K562 (cell line): ENCODE results near the gene ARL13B. TPM values are rescaled to one million over a fixed set of nuclear protein-coding genes. Genes with fewer than 3 reads are reported as not detected.

Experiments used
- ATAC-seq: fragments of 200-7000 bp; cut with Tn5 transposase; 3 replicates; pipeline ENCODE4 v1.9.1; 2020; ENCODE audit warnings: moderate library complexity
- BruUV-seq: library from RNA; stranded (reverse); fragments of 400-500 nt; replicated peaks from 2 replicates; lab custom pipeline; 2021; lab: Mats Ljungman, UMichigan
- CTCF ChIA-PET: fragments of 300-600 bp; formaldehyde crosslinking; extraction: SDS; loops from one replicate; lab custom pipeline; 2021; ENCODE audit warnings: low intra/inter-chr PET ratio; lab: Yijun Ruan, JAX
- POLR2A ChIA-PET: fragments of 300-600, 350-650 bp; sonication (Branson Sonifier 250); formaldehyde crosslinking; extraction: SDS; loops from one replicate; lab custom pipeline; 2021; ENCODE audit warnings: antibody characterized with exemption, inconsistent platforms; lab: Yijun Ruan, JAX
- DNase-seq, 4 experiments: peaks; one replicate each; pipeline versions ENCODE4 v3.0.0 to v3.0.0-alpha.2; 2011 to 2018; ENCODE audit warnings: low spot score in 3 of 4, mixed read lengths in 3 of 4; ENCODE audit errors: extremely low read depth in 1 of 4
- FAIRE-seq: peaks from 2 replicates; lab custom pipeline; 2011; peaks lifted over from hg19 to GRCh38; lab: Jason Lieb, UNC
- H2AFZ ChIP-seq: 2 replicates; pipeline ENCODE4 v1.6.0; 2011; ENCODE audit warnings: low read depth, low read length, control low read depth, inconsistent platforms
- H3K27ac ChIP-seq: fragments of 200-600 bp; 3 replicates; pipeline ENCODE4 v1.8.0; 2011; ENCODE audit warnings: low read depth, mild to moderate bottlenecking, control low read depth, inconsistent platforms, low read length, moderate library complexity, mixed read lengths; ENCODE audit errors: extremely low read depth
- H3K27me3 ChIP-seq, 2 experiments: fragments of 300-600 bp in 1 of 2; 2 replicates in 1 of 2; 3 replicates in 1 of 2; pipeline versions ENCODE4 v1.6.0 to v1.8.0; 2011; ENCODE audit warnings: inconsistent platforms in 2 of 2, low read length in 2 of 2, mild to moderate bottlenecking in 1 of 2, mixed read lengths in 1 of 2, moderate library complexity in 1 of 2; ENCODE audit not compliant: control insufficient read depth in 2 of 2, insufficient read depth in 2 of 2
- H3K36me3 ChIP-seq: fragments of 300-600 bp; 3 replicates; pipeline ENCODE4 v1.8.0; 2011; ENCODE audit warnings: mild to moderate bottlenecking, low read length, inconsistent platforms; ENCODE audit not compliant: control insufficient read depth, insufficient read depth
- H3K4me1 ChIP-seq, 2 experiments: fragments of 200-600 bp in 1 of 2; replicated peaks in 1 of 2; 2 replicates in 1 of 2; 3 replicates in 1 of 2; pipeline versions ENCODE4 v1.5.1 to v1.8.0; 2011; ENCODE audit warnings: inconsistent platforms in 2 of 2, low read length in 2 of 2, mild to moderate bottlenecking in 1 of 2, mixed read lengths in 1 of 2, moderate library complexity in 1 of 2; ENCODE audit not compliant: control insufficient read depth in 2 of 2, insufficient read depth in 2 of 2
- H3K4me2 ChIP-seq: 2 replicates; pipeline ENCODE4 v1.6.1; 2011; ENCODE audit warnings: low read length, control low read depth, inconsistent platforms, mixed read lengths; ENCODE audit not compliant: insufficient read depth
- H3K4me3 ChIP-seq: fragments of 200-600 bp; sonication (generic), shearing (Covaris generic); 2 replicates; pipeline ENCODE4 v1.5.1; 2016; ENCODE audit warnings: control low read depth, inconsistent platforms
- H3K79me2 ChIP-seq: fragments of 200-600 bp; 3 replicates; pipeline ENCODE4 v1.8.0; 2011; ENCODE audit warnings: low read length, inconsistent platforms; ENCODE audit not compliant: control insufficient read depth, insufficient read depth
- H3K9ac ChIP-seq, 2 experiments: 2 replicates each; pipeline versions ENCODE4 v1.6.0 to v1.6.1; 2011; ENCODE audit warnings: low read depth in 2 of 2, low read length in 2 of 2, control low read depth in 1 of 2, inconsistent platforms in 1 of 2, mild to moderate bottlenecking in 1 of 2, mixed read lengths in 1 of 2; ENCODE audit not compliant: insufficient read depth in 1 of 2
- H3K9me1 ChIP-seq: one replicate; pipeline ENCODE4 v1.6.0; 2011; ENCODE audit warnings: inconsistent platforms, mild to moderate bottlenecking, low read length, moderate library complexity; ENCODE audit not compliant: control insufficient read depth, insufficient read depth
- H3K9me3 ChIP-seq: replicated peaks from 2 replicates; pipeline ENCODE4 v1.5.1; 2011; ENCODE audit warnings: low read depth, low read length, inconsistent platforms; ENCODE audit not compliant: control insufficient read depth, insufficient read depth
- H4K20me1 ChIP-seq: replicated peaks from 2 replicates; pipeline ENCODE4 v1.6.1; 2011; ENCODE audit warnings: low read length, inconsistent platforms, mixed read lengths; ENCODE audit not compliant: control insufficient read depth, insufficient read depth
- WGBS: fragments of 100-300 bp; shearing (Covaris generic); methylation state at CpG from one replicate; pipeline ENCODE4 v1.1.6; 2016; ENCODE audit warnings: low coverage, mixed read lengths; ENCODE audit not compliant: insufficient coverage; ENCODE audit errors: missing lambda C conversion rate; 5-methylcytosine and 5-hydroxymethylcytosine counted together
- in situ Hi-C: fragments of 300-500 bp; cut with MboI; formaldehyde crosslinking; loops from 4 replicates; pipeline ENCODE4 v1.15.0; 2018; ENCODE audit warnings: inconsistent platforms, mixed read lengths
- intact Hi-C: fragments of 100-400 bp; cut with micrococcal nuclease; formaldehyde crosslinking; loops from 2 replicates; pipeline ENCODE4 v1.14.2; 2022
- polyA plus RNA-seq, 8 experiments: library from polyadenylated mRNA; depleted of rRNA in 4 of 8; stranded (reverse) in 5 of 8; unstranded in 3 of 8; fragments of >200 nt; fragmentation: Nextera tagmentation in 2 of 8; fragmentation: Illumina TruSeq in 1 of 8; extraction: Ambion mirVana in 2 of 8; extraction: Trizol in 1 of 8; gene quantifications; 2 replicates each; pipeline versions ENCODE4 v1.2.1 to v1.2.3, GENCODE V29; 2011 to 2014; ENCODE audit warnings: inconsistent platforms in 1 of 8, missing spikeins in 1 of 8
- total RNA-seq, 7 experiments: library from RNA; depleted of rRNA in 6 of 7; stranded (reverse); fragments of >200 nt in 6 of 7; fragmentation: Illumina TruSeq in 2 of 7; extraction: Trizol in 2 of 7; gene quantifications; 2 replicates each; pipeline versions ENCODE4 v1.2.1 to v1.2.3, GENCODE V29; 2011 to 2021; ENCODE audit warnings: low replicate concordance in 1 of 7
- TF ChIP-seq, protein P1 (sequence below), 3 experiments: IDR thresholded peaks in 2 of 3; conservative IDR thresholded peaks in 1 of 3; 2 replicates each; pipeline ENCODE4 v1.5.1; 2011 to 2012; ENCODE audit warnings: low read length in 3 of 3, mild to moderate bottlenecking in 3 of 3, control low read depth in 2 of 3, improper control_type of control experiment in 1 of 3, inconsistent platforms in 1 of 3, low read depth in 1 of 3, mixed read lengths in 1 of 3, moderate library complexity in 1 of 3; ENCODE audit not compliant: insufficient read depth in 2 of 3
- TF ChIP-seq, protein P2 (sequence below): fragments of 250-450 bp; sonication (Bioruptor Pico); IDR thresholded peaks from 2 replicates; pipeline ENCODE4 v1.5.1; 2021; ENCODE audit warnings: mild to moderate bottlenecking

Gene ARL13B
- total and polyA plus RNA-seq, 9 of the 15 experiments (the other 6 are each of a cell fraction or from before 2014, with no cell fraction given), result 4.1 to 16.9 (median 12.2) TPM

DNA sequence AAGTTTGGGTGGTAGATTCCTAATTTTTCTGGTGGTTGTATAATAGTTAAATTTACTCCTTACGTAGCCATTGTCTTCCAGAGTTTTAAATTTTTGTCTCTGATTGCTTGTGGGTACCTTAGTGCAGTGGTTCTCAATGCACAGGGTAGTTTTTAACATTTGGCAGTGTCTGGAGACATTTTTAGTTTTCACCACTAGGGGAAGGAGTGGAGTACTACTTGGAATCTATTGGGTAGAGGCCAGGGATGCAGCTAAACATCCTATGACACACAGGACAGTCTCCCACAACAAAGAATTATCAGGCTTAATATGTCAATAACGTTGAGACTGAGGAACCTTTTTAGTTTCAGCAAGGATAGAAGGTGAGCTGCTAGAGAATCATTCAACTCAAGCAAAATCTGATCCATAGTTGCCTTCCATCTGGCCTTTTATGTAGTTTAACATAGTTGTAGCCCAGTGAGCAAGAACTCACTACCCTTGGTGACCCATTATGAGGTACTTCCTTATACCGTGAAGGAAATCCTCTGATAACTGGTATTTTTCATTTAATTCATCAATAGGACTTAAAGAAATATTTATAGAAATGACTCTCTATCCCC is 57.1 kb downstream of the ARL13B start:
- TF ChIP-seq, protein P1, sequence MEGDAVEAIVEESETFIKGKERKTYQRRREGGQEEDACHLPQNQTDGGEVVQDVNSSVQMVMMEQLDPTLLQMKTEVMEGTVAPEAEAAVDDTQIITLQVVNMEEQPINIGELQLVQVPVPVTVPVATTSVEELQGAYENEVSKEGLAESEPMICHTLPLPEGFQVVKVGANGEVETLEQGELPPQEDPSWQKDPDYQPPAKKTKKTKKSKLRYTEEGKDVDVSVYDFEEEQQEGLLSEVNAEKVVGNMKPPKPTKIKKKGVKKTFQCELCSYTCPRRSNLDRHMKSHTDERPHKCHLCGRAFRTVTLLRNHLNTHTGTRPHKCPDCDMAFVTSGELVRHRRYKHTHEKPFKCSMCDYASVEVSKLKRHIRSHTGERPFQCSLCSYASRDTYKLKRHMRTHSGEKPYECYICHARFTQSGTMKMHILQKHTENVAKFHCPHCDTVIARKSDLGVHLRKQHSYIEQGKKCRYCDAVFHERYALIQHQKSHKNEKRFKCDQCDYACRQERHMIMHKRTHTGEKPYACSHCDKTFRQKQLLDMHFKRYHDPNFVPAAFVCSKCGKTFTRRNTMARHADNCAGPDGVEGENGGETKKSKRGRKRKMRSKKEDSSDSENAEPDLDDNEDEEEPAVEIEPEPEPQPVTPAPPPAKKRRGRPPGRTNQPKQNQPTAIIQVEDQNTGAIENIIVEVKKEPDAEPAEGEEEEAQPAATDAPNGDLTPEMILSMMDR (IDR thresholded peaks at IDR 0.05 in 2 of 3, conservative IDR thresholded peaks at IDR 0.05 in 1 of 3; ENCODE audit: insufficient read depth in 2 of 3, low read depth in 1 of 3, low read length in 3 of 3), result peak; percentile 2 to 37 (median 22); a peak in 2 of 6 replicates
- TF ChIP-seq, protein P2, sequence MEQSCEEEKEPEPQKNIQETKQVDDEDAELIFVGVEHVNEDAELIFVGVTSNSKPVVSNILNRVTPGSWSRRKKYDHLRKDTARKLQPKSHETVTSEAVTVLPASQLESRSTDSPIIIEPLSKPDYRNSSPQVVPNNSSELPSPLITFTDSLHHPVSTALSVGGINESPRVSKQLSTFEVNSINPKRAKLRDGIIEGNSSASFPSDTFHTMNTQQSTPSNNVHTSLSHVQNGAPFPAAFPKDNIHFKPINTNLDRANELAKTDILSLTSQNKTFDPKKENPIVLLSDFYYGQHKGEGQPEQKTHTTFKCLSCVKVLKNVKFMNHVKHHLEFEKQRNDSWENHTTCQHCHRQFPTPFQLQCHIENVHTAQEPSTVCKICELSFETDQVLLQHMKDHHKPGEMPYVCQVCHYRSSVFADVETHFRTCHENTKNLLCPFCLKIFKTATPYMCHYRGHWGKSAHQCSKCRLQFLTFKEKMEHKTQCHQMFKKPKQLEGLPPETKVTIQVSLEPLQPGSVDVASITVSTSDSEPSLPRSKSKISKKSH (CRISPR knock-in tag), result no peak
- no peaks in the 10 kb centered on the region for H3K9me3 ChIP-seq
- no peaks in the 10 kb centered on the region for H3K9me1 ChIP-seq
- H3K4me3 ChIP-seq, result no peak overlapping the region
- no TSS peak for BruUV-seq
- DNase-seq, result peak; percentile 6 to 29 (median 22)
- FAIRE-seq, result no peak
- no peaks in the 10 kb centered on the region for H3K4me1 ChIP-seq
- H3K27me3 ChIP-seq, result no peaks in the 10 kb centered on the region
- WGBS, result 77% methylated on average over 3 of the region's 3 CpGs
- peak; percentile 79 for ATAC-seq
- no peak overlapping the region for H3K27ac ChIP-seq
- H3K9ac ChIP-seq, result no peak overlapping the region
- in situ Hi-C loops (no loop called here), intact Hi-C loops (no loop called here)
- H2AFZ ChIP-seq, result no peak overlapping the region
- H3K4me2 ChIP-seq, result no peak overlapping the region
- ChIA-PET CTCF (no interaction called here), POLR2A (interaction anchor here (1.1 kb wide), 2 partner anchors 10 to 26 kb away, joined by 4 read pairs; partner anchors contain the start of genes DHFR2 and NSUN3)
- H3K36me3 ChIP-seq, result peaks cover 30% of the 10 kb centered on the region; the same call in 1 of the 3 replicates
- H4K20me1 ChIP-seq, result no peaks in the 10 kb centered on the region
- H3K79me2 ChIP-seq, result no peaks in the 10 kb centered on the region
